ENCODE results near the gene AKR1D1. TPM values are rescaled to one million over a fixed set of nuclear protein-coding genes. Genes with fewer than 3 reads are reported as not detected.
"Not testable (repeated sequence)": the region's sequence is repeated elsewhere in the genome, so short reads cannot be mapped to it uniquely, and the experiment has no call there.

Gene AKR1D1
- total and polyA plus RNA-seq, 7 donors = not detected

DNA sequence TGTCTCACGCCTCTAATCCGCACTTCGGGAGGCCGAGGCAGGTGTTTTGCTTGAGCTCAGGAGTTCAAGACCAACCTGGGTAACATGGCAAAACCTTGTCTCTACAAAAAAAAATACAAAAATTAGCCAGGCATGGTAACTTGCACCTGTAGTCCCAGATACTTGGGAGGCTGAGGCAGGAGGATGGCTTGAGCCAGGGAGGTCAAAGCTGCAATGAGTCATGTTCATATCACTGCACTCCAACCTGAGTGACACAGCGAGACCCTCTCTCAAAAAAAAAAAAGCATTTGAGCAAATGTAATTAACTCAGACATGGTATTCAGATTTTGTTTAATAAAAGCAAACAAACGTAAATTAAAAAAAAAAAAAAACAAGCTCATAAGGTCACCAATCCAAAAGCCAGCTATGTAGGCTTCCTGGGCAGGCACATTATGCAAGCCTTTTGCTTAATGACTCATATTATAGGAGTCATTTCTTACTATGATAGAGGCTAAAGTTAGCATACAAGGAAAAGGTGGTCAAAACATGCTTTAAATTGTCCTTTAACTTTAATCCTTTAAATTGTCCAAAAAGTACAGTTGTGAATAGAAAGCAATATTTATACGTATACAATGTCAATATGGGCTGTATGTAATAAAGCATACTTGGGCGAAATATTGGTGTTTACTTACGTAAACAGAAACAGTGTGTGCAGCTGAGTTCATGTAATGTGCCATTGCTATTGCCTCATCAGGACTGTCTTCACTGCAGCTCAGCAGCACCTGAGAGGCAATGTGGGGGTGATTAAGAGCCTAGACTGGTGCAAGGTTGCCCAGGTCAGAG lies 13.0 kb downstream of the AKR1D1 start:
- H3K9me3 ChIP-seq = no peaks in the 10 kb centered on the region
- H3K4me3 ChIP-seq = no peak overlapping the region
- TF ChIP-seq POLR2AphosphoS5 (IDR thresholded peaks at IDR 0.05) (no peak), EP300 (IDR thresholded peaks at IDR 0.05) (no peak), POLR2A (IDR thresholded peaks at IDR 0.05) (no peak), CTCF (IDR thresholded peaks at IDR 0.05) (no peak)
- DNase-seq = no peak
- H3K36me3 ChIP-seq = no peaks in the 10 kb centered on the region
- H3K4me1 ChIP-seq = no peaks in the 10 kb centered on the region
- 76 to 89% methylated on average over 9 of the region's 9 CpGs for WGBS, 2 donors
- H3K27me3 ChIP-seq = no peaks in the 10 kb centered on the region
- no peak overlapping the region for H3K27ac ChIP-seq
- intact Hi-C loops (cut with DNase I) = no loop called here

- intact Hi-C loops (cut with DNase I) = no loop called here
- Histone ChIP-seq H3K36me3 (no peaks in the 10 kb centered on the region), H3K27me3 (no peaks in the 10 kb centered on the region), H3K4me3 (no peak overlapping the region), H3K9me3 (no peaks in the 10 kb centered on the region), H3K4me1 (no peaks in the 10 kb centered on the region), H3K27ac (no peak overlapping the region)
- no peak for DNase-seq
- TF ChIP-seq CTCF (IDR thresholded peaks at IDR 0.05) = no peak
- no peak for TF ChIP-seq EP300 (IDR thresholded peaks at IDR 0.05)
- TF ChIP-seq POLR2A (IDR thresholded peaks at IDR 0.05) = no peak
- TF ChIP-seq POLR2AphosphoS5 (IDR thresholded peaks at IDR 0.05) = no peak
- 76 to 82% methylated on average over 3 of the region's 3 CpGs for WGBS, 2 donors
Measured at GRCh38 chr7:138091032-138091431, 14.8 kb downstream of the AKR1D1 start.

DNA sequence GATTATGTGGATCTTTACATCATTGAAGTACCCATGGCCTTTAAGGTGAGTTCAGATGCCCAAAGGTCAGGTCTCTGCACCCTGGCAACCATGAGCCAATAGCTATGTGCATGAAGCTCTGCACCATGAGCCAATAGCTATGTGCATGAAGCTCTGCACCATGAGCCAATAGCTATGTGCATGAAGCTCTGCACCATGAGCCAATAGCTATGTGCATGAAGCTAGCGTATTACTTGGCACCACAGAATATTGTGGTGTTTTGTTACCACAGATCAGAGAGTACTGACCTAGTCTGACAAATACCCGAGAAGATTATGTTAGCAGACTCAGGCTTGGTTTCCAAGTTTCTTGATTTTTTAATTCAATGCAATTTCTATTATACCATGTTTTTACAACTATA lies 15.6 kb downstream of the AKR1D1 start:
- intact Hi-C loops (cut with DNase I); H3K36me3 ChIP-seq; H3K4me1 ChIP-seq; H3K4me3 ChIP-seq; H3K27me3 ChIP-seq; H3K27ac ChIP-seq; H3K9me3 ChIP-seq; DNase-seq: not testable (repeated sequence)
- WGBS, 2 donors = 93 to 96% methylated on average over 2 of the region's 2 CpGs

DNA sequence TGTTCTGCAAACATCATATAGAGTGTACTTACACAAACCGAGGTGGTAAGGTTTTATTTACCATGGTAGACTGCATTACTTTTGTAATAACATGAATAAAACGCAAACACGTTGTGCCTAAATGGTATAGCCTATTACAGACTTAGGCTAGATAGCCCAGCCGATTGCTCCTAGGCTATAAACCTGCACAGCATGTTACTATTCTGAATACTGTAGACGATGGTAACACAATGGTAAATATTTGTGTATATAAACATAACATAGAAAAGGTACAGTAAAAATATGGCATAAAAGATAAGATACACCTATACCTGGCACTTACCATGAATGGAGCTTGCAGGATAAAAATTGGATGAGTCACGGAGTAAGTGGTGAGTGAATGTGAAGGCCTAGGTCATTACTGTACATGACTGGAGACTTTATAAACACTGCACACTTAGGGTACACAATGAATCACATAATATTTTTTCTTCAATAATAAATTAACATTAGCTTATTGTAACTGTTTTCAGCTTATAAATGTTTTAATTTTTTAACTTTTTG lies 16.3 kb downstream of the AKR1D1 start:
- no peak overlapping the region for H3K27ac ChIP-seq
- no peak overlapping the region for H3K4me3 ChIP-seq
- no peaks in the 10 kb centered on the region for H3K36me3 ChIP-seq
- no peaks in the 10 kb centered on the region for H3K9me3 ChIP-seq
- intact Hi-C loops (cut with DNase I) = no loop called here
- DNase-seq = no peak
- H3K27me3 ChIP-seq = no peaks in the 10 kb centered on the region
- H3K4me1 ChIP-seq = no peaks in the 10 kb centered on the region
- 20 to 69% methylated on average over 6 of the region's 6 CpGs for WGBS, 2 donors
- no peak for TF ChIP-seq POLR2A (IDR thresholded peaks at IDR 0.05)
- no peak for TF ChIP-seq POLR2AphosphoS5 (IDR thresholded peaks at IDR 0.05)

GRCh38 chr7:138095972-138096935 lies 20.0 kb downstream of the AKR1D1 start:
- no peaks in the 10 kb centered on the region for H3K9me3 ChIP-seq
- 47 to 75% methylated on average over 8 of the region's 8 CpGs for WGBS, 2 donors
- H3K27me3 ChIP-seq = no peaks in the 10 kb centered on the region
- no peak overlapping the region for H3K27ac ChIP-seq
- H3K4me3 ChIP-seq = no peak overlapping the region
- H3K36me3 ChIP-seq = no peaks in the 10 kb centered on the region
- DNase-seq = no peak
- intact Hi-C loops (cut with DNase I) = no loop called here
- H3K4me1 ChIP-seq = no peaks in the 10 kb centered on the region
- TF ChIP-seq POLR2AphosphoS5 (IDR thresholded peaks at IDR 0.05) (no peak), CTCF (IDR thresholded peaks at IDR 0.05) (no peak), POLR2A (IDR thresholded peaks at IDR 0.05) (no peak), EP300 (IDR thresholded peaks at IDR 0.05) (no peak)
